Neuronal stem cell (in vitro differentiated cells): ENCODE measurements around the gene P2RY8.
A peak's percentile ranks its signal among the peaks of the same experiment; 100 is the strongest.

Experiments
- DNase-seq: peaks from one replicate; pipeline ENCODE4 v3.0.0-alpha.2; 2013; ENCODE audit warnings: low spot score
- H2AFZ ChIP-seq: one replicate; pipeline ENCODE4 v1.6.1; 2013; ENCODE audit warnings: mild to moderate bottlenecking, low read length, inconsistent platforms
- H2AK5ac ChIP-seq: 2 replicates; pipeline ENCODE4 v1.6.1; 2013; ENCODE audit warnings: low read depth, mild to moderate bottlenecking, inconsistent platforms, low read length, moderate library complexity, mixed read lengths
- H2BK120ac ChIP-seq: 2 replicates; pipeline ENCODE4 v1.6.1; 2013; ENCODE audit warnings: low read depth, mild to moderate bottlenecking, inconsistent platforms, low read length, moderate library complexity, mixed read lengths
- H2BK12ac ChIP-seq: one replicate; pipeline ENCODE4 v1.6.1; 2013; ENCODE audit warnings: low read length, inconsistent platforms
- H2BK15ac ChIP-seq: 2 replicates; pipeline ENCODE4 v1.6.1; 2013; ENCODE audit warnings: mild to moderate bottlenecking, low read length, inconsistent platforms, mixed read lengths
- H2BK5ac ChIP-seq: one replicate; pipeline ENCODE4 v1.6.1; 2013; ENCODE audit warnings: inconsistent platforms, mild to moderate bottlenecking, low read length, moderate library complexity
- H3K14ac ChIP-seq: one replicate; pipeline ENCODE4 v1.6.1; 2013; ENCODE audit warnings: low read length, inconsistent platforms
- H3K18ac ChIP-seq: 2 replicates; pipeline ENCODE4 v1.6.1; 2013; ENCODE audit warnings: low read length, inconsistent platforms
- H3K23ac ChIP-seq: 2 replicates; pipeline ENCODE4 v1.6.1; 2013; ENCODE audit warnings: low read depth, mild to moderate bottlenecking, mixed read lengths, low read length, inconsistent platforms; ENCODE audit not compliant: poor library complexity
- H3K27ac ChIP-seq: replicated peaks from 3 replicates; pipeline ENCODE4 v1.5.1; 2013; ENCODE audit warnings: low read length, inconsistent platforms
- H3K27me3 ChIP-seq, 3 experiments: 2 replicates each; pipeline ENCODE4 v1.6.1; 2013; ENCODE audit warnings: low read length in 3 of 3, mild to moderate bottlenecking in 2 of 3, inconsistent platforms in 1 of 3, low read depth in 1 of 3, mixed read lengths in 1 of 3, moderate library complexity in 1 of 3; ENCODE audit not compliant: control insufficient read depth in 3 of 3, insufficient read depth in 3 of 3
- H3K36me3 ChIP-seq, 2 donors: replicated peaks in 1 of 2; 2 replicates each; pipeline ENCODE4 v1.6.1; 2013; ENCODE audit warnings: low read length in 2 of 2; ENCODE audit not compliant: control insufficient read depth in 2 of 2, insufficient read depth in 2 of 2
- H3K4ac ChIP-seq: 2 replicates; pipeline ENCODE4 v1.6.1; 2013; ENCODE audit warnings: inconsistent platforms, mild to moderate bottlenecking, low read length, moderate library complexity
- H3K4me1 ChIP-seq, 2 donors: 1 replicate in 1 of 2; 2 replicates in 1 of 2; pipeline ENCODE4 v1.6.1; 2013; ENCODE audit warnings: low read length in 2 of 2, low read depth in 1 of 2; ENCODE audit not compliant: control insufficient read depth in 2 of 2, insufficient read depth in 1 of 2
- H3K4me2 ChIP-seq: one replicate; pipeline ENCODE4 v1.6.1; 2013; ENCODE audit warnings: mild to moderate bottlenecking, low read length, inconsistent platforms; ENCODE audit not compliant: insufficient read depth, poor library complexity, severe bottlenecking
- H3K4me3 ChIP-seq, 2 donors: 2 replicates each; pipeline ENCODE4 v1.5.1; 2013; ENCODE audit warnings: low read length in 2 of 2, mild to moderate bottlenecking in 2 of 2, inconsistent platforms in 1 of 2, moderate library complexity in 1 of 2
- H3K79me1 ChIP-seq: one replicate; pipeline ENCODE4 v1.6.1; 2013; ENCODE audit warnings: low read depth, mild to moderate bottlenecking, inconsistent platforms, low read length, moderate library complexity
- H3K9ac ChIP-seq: one replicate; pipeline ENCODE4 v1.6.1; 2013; ENCODE audit warnings: mild to moderate bottlenecking, low read depth, low read length, inconsistent platforms; ENCODE audit not compliant: poor library complexity
- H3K9me3 ChIP-seq, 2 donors: replicated peaks in 1 of 2; 2 replicates each; pipeline versions ENCODE3 to v1.6.1; 2013; ENCODE audit warnings: low read length in 2 of 2, mild to moderate bottlenecking in 2 of 2, inconsistent platforms in 1 of 2, low read depth in 1 of 2, mixed read lengths in 1 of 2, moderate library complexity in 1 of 2; ENCODE audit not compliant: control insufficient read depth in 2 of 2, insufficient read depth in 1 of 2
- H4K8ac ChIP-seq: one replicate; pipeline ENCODE4 v1.6.1; 2013; ENCODE audit warnings: low read depth, mild to moderate bottlenecking, inconsistent platforms, low read length, moderate library complexity
- H4K91ac ChIP-seq: one replicate; pipeline ENCODE4 v1.6.1; 2013; ENCODE audit warnings: low read length, low read depth, mild to moderate bottlenecking, inconsistent platforms; ENCODE audit not compliant: poor library complexity
- WGBS, 2 donors: extraction: QIAGEN DNeasy Blood & Tissue Kit; methylation state at CpG; one replicate each; pipeline ENCODE4 v1.1.7; 2013; ENCODE audit warnings: missing lambda C conversion rate in 2 of 2, mixed read lengths in 1 of 2; ENCODE audit not compliant: insufficient read length in 2 of 2, insufficient replicate concordance in 1 of 2; ENCODE audit errors: extremely low coverage in 2 of 2; 5-methylcytosine and 5-hydroxymethylcytosine counted together

P2RY8 gene

GRCh38 chrX:1451661-1452515 lies 85.1 kb downstream of the P2RY8 start:
- no peak overlapping the region for H3K27ac ChIP-seq
- no peak overlapping the region for H3K23ac ChIP-seq
- peak overlapping the region; percentile 66 for H3K4me2 ChIP-seq
- no peaks in the 10 kb centered on the region for H3K4me1 ChIP-seq
- no CpG with 5 or more reads among the region's 23 CpGs for WGBS, 2 donors
- no peak overlapping the region for H2BK15ac ChIP-seq
- H2BK12ac ChIP-seq, result no peak overlapping the region
- peaks cover 11 to 21% of the 10 kb centered on the region in 2 donors for H3K36me3 ChIP-seq
- H4K8ac ChIP-seq, result no peak overlapping the region
- peaks cover 18 to 20% of the 10 kb centered on the region in 2 donors for H3K9me3 ChIP-seq
- no peak overlapping the region for H4K91ac ChIP-seq
- peak overlapping the region; percentile 80 to 100 for H3K4me3 ChIP-seq
- no peak overlapping the region for H3K4ac ChIP-seq
- no peak overlapping the region for H2BK120ac ChIP-seq
- H2AK5ac ChIP-seq, result peak overlapping the region; percentile 95
- H3K14ac ChIP-seq, result no peak overlapping the region
- no peaks in the 10 kb centered on the region for H3K27me3 ChIP-seq
- peak overlapping the region; percentile 90 for H2AFZ ChIP-seq
- no peak for DNase-seq
- peak overlapping the region; percentile 80 for H3K18ac ChIP-seq
- H3K79me1 ChIP-seq, result peaks cover 21% of the 10 kb centered on the region
- peak overlapping the region; percentile 97 for H3K9ac ChIP-seq
- H2BK5ac ChIP-seq, result peak overlapping the region; percentile 82

GRCh38 chrX:1451251-1451660 lies 85.7 kb downstream of the P2RY8 start:
- peak overlapping the region; percentile 75 for H2AK5ac ChIP-seq
- no peaks in the 10 kb centered on the region for H3K4me1 ChIP-seq
- DNase-seq, result no peak
- H2BK120ac ChIP-seq, result no peak overlapping the region
- H2BK15ac ChIP-seq, result no peak overlapping the region
- no peak overlapping the region for H3K18ac ChIP-seq
- H3K79me1 ChIP-seq, result peaks cover 21% of the 10 kb centered on the region
- no peak overlapping the region for H3K23ac ChIP-seq
- H4K91ac ChIP-seq, result no peak overlapping the region
- no peak overlapping the region for H4K8ac ChIP-seq
- no CpG with 5 or more reads among the region's 6 CpGs for whole genome bisulfite sequencing, 2 donors
- H3K4ac ChIP-seq, result no peak overlapping the region
- no peak overlapping the region for H3K9ac ChIP-seq
- H3K36me3 ChIP-seq, result peaks cover 11 to 21% of the 10 kb centered on the region in 2 donors
- no peak overlapping the region for H2AFZ ChIP-seq
- no peaks in the 10 kb centered on the region for H3K27me3 ChIP-seq
- H3K9me3 ChIP-seq, result peaks cover 18 to 20% of the 10 kb centered on the region in 2 donors
- H3K14ac ChIP-seq, result no peak overlapping the region
- peak overlapping the region; percentile 82 for H2BK5ac ChIP-seq
- H3K4me2 ChIP-seq, result peak overlapping the region; percentile 66
- peak overlapping the region in 1 of 2 donors; percentile 80 for H3K4me3 ChIP-seq
- no peak overlapping the region for H2BK12ac ChIP-seq
- H3K27ac ChIP-seq, result no peak overlapping the region

- no peak overlapping the region for H3K14ac ChIP-seq
- H3K9ac ChIP-seq, result no peak overlapping the region
- H3K4me2 ChIP-seq, result no peak overlapping the region
- H2BK12ac ChIP-seq, result no peak overlapping the region
- H3K36me3 ChIP-seq, result peaks cover 11 to 21% of the 10 kb centered on the region in 2 donors
- no peak overlapping the region for H4K8ac ChIP-seq
- peak overlapping the region; percentile 75 for H2AK5ac ChIP-seq
- no peak overlapping the region for H2BK120ac ChIP-seq
- no peak overlapping the region for H3K18ac ChIP-seq
- no peak overlapping the region for H2BK15ac ChIP-seq
- no peak overlapping the region for H3K23ac ChIP-seq
- H3K4me3 ChIP-seq, result peak overlapping the region in 1 of 2 donors; percentile 80
- no peak overlapping the region for H2BK5ac ChIP-seq
- H2AFZ ChIP-seq, result no peak overlapping the region
- H4K91ac ChIP-seq, result no peak overlapping the region
- no peaks in the 10 kb centered on the region for H3K27me3 ChIP-seq
- no peak overlapping the region for H3K4ac ChIP-seq
- H3K9me3 ChIP-seq, result peaks cover 18 to 20% of the 10 kb centered on the region in 2 donors
- WGBS, 2 donors, result no CpG with 5 or more reads among the region's 9 CpGs
- H3K27ac ChIP-seq, result no peak overlapping the region
- DNase-seq, result no peak
- H3K4me1 ChIP-seq, result no peaks in the 10 kb centered on the region
- peaks cover 21% of the 10 kb centered on the region for H3K79me1 ChIP-seq
Observed at GRCh38 chrX:1450361-1451161, 86.4 kb downstream of the P2RY8 start.

DNA sequence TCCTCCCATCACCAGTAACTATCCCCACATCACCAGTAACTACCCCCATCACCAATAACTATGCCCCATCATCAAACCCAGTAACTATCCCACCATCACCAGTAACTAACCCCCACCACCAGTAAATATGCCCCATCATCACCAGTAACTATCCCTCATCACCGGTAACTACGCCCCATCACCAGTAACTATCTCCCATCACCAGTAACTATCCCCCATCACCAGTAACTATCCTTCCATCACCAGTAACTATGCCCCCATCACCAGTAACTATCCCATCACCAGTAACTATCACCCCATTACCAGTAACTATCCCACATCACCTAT lies 87.2 kb downstream of the P2RY8 start:
- Histone ChIP-seq H2BK12ac (no peak overlapping the region), H3K18ac (no peak overlapping the region), H2BK120ac (no peak overlapping the region), H3K9me3 (peaks cover 20 to 23% of the 10 kb centered on the region in 2 donors), H3K36me3 (peaks cover 11 to 21% of the 10 kb centered on the region in 2 donors), H3K23ac (no peak overlapping the region), H4K8ac (no peak overlapping the region), H3K4ac (no peak overlapping the region), H3K4me3 (peak overlapping the region in 1 of 2 donors; percentile 40), H2AK5ac (no peak overlapping the region), H2AFZ (no peak overlapping the region), H3K27me3 (no peaks in the 10 kb centered on the region), H3K9ac (no peak overlapping the region), H2BK15ac (no peak overlapping the region), H3K4me2 (no peak overlapping the region), H3K14ac (no peak overlapping the region), H3K4me1 (no peaks in the 10 kb centered on the region), H4K91ac (no peak overlapping the region), H3K27ac (no peak overlapping the region), H3K79me1 (peaks cover 21% of the 10 kb centered on the region), H2BK5ac (no peak overlapping the region)
- no CpG with 5 or more reads among the region's 2 CpGs for WGBS, 2 donors
- no peak for DNase-seq
